ENCODE measurements around the gene TOX3. TPM values are rescaled to one million over a fixed set of nuclear protein-coding genes. Genes with fewer than 3 reads are reported as not detected.

Gene TOX3
- total RNA-seq, 1 donor from 2014 or later = 5.3 TPM

DNA sequence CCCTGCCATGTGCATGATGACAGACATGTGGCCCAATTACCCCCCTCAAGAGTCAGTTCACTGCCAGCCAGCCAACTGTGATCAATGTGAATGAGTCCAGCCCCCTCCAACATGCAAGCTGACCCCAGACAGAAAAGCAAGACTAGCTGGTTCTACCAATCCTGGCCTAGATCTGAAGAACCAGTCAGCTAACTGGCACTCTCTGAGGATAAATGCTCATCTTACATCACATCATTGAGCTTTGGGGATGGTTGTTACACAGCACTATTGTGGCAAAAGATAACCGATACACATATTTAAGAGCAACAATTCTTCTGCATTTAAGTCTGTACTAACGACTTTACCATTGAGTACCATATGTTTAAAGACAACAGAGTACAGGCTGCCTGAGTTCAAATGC is 106.7 kb downstream of the TOX3 start:
- DNase-seq (ENCODE audit: low spot score in 2 of 2, unreplicated experiment in 2 of 2) = no peak
- H3K27ac Mint-ChIP-seq = no peak overlapping the region
- TF ChIP-seq, protein P1, sequence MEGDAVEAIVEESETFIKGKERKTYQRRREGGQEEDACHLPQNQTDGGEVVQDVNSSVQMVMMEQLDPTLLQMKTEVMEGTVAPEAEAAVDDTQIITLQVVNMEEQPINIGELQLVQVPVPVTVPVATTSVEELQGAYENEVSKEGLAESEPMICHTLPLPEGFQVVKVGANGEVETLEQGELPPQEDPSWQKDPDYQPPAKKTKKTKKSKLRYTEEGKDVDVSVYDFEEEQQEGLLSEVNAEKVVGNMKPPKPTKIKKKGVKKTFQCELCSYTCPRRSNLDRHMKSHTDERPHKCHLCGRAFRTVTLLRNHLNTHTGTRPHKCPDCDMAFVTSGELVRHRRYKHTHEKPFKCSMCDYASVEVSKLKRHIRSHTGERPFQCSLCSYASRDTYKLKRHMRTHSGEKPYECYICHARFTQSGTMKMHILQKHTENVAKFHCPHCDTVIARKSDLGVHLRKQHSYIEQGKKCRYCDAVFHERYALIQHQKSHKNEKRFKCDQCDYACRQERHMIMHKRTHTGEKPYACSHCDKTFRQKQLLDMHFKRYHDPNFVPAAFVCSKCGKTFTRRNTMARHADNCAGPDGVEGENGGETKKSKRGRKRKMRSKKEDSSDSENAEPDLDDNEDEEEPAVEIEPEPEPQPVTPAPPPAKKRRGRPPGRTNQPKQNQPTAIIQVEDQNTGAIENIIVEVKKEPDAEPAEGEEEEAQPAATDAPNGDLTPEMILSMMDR (IDR thresholded peaks at IDR 0.05; ENCODE audit: unreplicated experiment) = no peak
- H3K4me1 Mint-ChIP-seq = peaks cover 18% of the 10 kb centered on the region
- no peak overlapping the region for H3K4me3 Mint-ChIP-seq
- no peaks in the 10 kb centered on the region for H3K36me3 Mint-ChIP-seq
- H3K27me3 Mint-ChIP-seq (ENCODE audit: low read depth) = peaks cover 26% of the 10 kb centered on the region
- peaks cover 5% of the 10 kb centered on the region for H3K9me3 Mint-ChIP-seq

DNA sequence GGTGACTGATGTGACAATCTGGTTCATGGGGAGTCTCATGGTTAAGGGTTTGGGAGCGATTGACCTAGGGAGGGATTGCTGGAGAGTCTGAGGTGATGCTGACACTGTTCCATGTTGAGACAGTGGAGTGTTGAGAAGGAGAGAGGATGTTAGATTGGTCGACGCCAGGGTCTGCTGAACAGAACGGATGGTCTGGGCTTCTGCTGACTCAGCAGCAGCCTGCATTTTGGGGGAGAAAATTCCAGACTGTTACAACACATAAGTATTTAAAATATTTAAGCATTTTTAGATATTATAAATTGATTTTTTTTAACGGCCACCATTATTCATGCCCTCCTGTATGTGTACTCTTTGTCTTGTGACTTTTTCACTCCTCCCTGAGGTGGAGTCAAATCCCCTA is 107.2 kb downstream of the TOX3 start:
- Mint-ChIP-seq H3K9me3 (peaks cover 5% of the 10 kb centered on the region), H3K4me1 (peaks cover 13% of the 10 kb centered on the region), H3K4me3 (no peak overlapping the region), H3K36me3 (no peaks in the 10 kb centered on the region), H3K27me3 (ENCODE audit: low read depth) (peaks cover 23% of the 10 kb centered on the region), H3K27ac (no peak overlapping the region)
- no peak for DNase-seq (ENCODE audit: low spot score in 2 of 2, unreplicated experiment in 2 of 2)
- TF ChIP-seq, protein P1 (IDR thresholded peaks at IDR 0.05; ENCODE audit: unreplicated experiment) = no peak

DNA sequence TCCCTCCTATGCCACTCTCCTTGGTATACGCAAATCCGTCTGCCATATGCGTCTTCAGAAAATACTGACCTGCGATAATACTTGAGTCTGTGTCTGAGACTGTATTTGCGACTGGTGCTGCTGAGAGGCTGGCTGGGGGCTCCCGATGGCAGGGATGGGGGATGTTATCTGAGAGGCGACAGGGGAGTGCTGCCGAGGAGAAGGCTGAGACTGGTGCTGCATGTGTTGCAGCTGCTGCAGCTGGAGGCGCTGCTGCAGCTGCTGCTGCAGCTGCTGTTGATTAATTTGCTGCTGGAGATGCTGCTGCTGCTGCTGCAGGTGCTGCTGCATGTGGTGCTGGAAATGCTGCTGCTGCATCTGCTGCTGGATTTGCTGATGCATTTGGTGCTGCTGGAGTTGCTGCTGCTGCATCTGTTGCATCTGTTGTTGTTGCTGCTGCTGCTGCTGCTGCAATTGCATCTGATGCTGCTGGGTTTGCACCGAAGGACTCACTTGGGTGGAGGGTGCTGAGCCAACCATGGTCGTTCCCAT is 107.7 kb downstream of the TOX3 start:
- peaks cover 25% of the 10 kb centered on the region for H3K27me3 Mint-ChIP-seq (ENCODE audit: low read depth)
- H3K36me3 Mint-ChIP-seq = no peaks in the 10 kb centered on the region
- H3K9me3 Mint-ChIP-seq = peaks cover 5% of the 10 kb centered on the region
- H3K4me3 Mint-ChIP-seq = no peak overlapping the region
- DNase-seq (ENCODE audit: low spot score in 2 of 2, unreplicated experiment in 2 of 2) = no peak
- TF ChIP-seq, protein P1 (IDR thresholded peaks at IDR 0.05; ENCODE audit: unreplicated experiment) = no peak
- H3K27ac Mint-ChIP-seq = no peak overlapping the region
- H3K4me1 Mint-ChIP-seq = peaks cover 13% of the 10 kb centered on the region

DNA sequence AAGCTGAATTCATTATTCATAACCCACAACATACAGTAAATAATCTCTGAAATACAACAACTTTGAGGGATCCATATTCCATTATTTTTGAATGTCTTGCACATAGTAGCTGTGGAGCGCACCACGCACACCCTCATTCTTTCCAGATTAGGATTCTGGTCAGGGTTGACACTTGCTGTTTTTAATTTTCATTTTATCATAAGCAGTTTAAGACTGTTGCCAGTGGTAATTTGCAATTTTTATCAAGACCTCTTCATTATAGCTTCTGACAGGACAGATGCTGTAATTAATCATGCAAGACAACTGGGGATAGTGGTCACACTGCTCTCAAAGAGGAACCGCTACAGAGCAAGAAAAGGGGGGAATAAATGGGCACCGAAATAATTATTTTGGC is 109.7 kb downstream of the TOX3 start:
- Mint-ChIP-seq H3K27me3 (ENCODE audit: low read depth) (peaks cover 25% of the 10 kb centered on the region), H3K4me3 (no peak overlapping the region), H3K4me1 (peaks cover 13% of the 10 kb centered on the region), H3K27ac (no peak overlapping the region), H3K9me3 (peaks cover 5% of the 10 kb centered on the region), H3K36me3 (no peaks in the 10 kb centered on the region)
- DNase-seq (ENCODE audit: low spot score in 2 of 2, unreplicated experiment in 2 of 2) = no peak
- TF ChIP-seq, protein P1 (IDR thresholded peaks at IDR 0.05; ENCODE audit: unreplicated experiment) = no peak

DNA sequence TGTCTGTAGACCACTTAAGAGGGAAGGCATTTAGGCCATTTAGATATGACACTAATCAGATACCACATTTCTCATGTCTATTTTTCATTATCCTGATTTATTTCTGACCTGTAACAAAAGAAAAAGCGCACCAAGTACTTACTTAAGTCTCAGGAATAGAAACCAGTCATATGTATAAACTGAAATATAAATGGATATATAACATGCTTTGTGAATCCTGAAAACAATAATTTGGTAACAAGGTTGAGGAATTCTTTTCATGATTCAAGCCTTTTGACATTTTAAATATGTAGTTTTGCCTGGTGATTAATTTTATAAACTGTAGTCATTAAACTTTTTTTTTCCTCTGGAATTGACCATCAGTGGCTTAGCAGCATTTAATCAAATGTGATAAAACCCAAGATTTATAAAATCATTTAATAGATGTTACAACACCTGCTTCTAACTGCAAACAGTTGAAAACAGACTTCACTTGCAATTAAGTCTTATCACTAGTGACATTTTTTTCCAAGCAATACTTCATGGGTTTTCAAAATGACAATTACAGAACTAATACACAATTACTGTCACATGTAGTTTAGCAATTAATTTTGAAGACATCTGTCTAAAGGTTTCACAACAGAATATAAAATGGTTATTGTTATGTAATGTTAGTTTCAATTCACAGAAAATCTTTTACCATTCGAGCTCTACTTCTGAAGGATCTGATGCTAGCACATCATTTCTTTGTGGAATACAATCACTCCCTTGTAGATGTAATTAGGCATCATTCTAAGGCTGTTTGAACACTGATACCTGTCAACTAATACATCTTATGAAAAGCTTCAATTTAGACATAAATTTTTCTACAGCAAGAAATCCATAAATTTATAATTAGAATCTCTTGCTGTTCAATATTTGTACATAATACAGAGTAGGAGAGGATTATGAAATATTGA is 110.3 kb downstream of the TOX3 start:
- H3K36me3 Mint-ChIP-seq = no peaks in the 10 kb centered on the region
- no peak overlapping the region for H3K27ac Mint-ChIP-seq
- TF ChIP-seq, protein P1 (IDR thresholded peaks at IDR 0.05; ENCODE audit: unreplicated experiment) = no peak
- DNase-seq (ENCODE audit: low spot score in 2 of 2, unreplicated experiment in 2 of 2) = no peak
- peaks cover 13% of the 10 kb centered on the region for H3K4me1 Mint-ChIP-seq
- peaks cover 24% of the 10 kb centered on the region for H3K27me3 Mint-ChIP-seq (ENCODE audit: low read depth)
- no peak overlapping the region for H3K4me3 Mint-ChIP-seq
- peaks cover 5% of the 10 kb centered on the region for H3K9me3 Mint-ChIP-seq
